ENCODE data around the gene ZNF254.
"Not testable (repeated sequence)": the region's sequence is repeated elsewhere in the genome, so short reads cannot be mapped to it uniquely, and the experiment has no call there.

ZNF254 gene

DNA sequence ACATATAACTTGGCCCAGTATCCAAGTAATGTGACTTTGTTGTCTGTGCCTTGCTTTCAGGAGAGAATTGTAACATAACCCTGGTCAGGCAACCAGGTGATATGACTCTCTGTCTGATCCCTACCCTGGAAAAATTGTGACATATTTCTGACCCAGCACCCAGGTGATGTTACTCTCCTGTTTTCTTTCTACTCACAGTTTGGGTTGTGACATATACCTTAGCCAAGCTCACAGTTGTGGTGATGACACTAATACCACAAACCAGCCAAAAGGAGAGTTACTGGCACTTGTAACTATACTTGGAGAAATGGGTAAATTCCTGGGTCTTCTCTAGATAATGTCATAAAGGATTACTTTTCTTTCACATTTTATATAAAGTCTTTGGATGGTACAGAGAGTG, 14.3 kb upstream of the ZNF254 start:
- DNase-seq (ENCODE audit: low read depth), result no peak

DNA sequence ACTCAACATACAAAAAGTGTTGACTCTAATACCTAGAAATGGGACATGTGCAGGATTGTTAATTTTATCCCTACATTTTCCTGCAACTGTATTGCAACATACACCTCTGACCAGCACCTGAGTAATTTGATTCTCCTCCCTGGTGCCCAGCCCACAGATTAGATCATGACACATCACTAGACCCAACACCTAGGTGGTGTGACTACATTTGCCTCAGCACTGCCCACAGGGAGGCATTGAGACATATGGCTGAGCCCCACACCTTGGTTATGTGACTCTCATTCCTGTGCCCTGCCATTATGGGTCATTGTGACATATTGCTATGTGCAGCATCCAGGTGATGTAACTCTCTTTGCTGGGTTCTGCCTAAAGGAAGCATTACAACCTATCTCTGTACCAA, 13.2 kb upstream of the ZNF254 start:
- DNase-seq (ENCODE audit: low read depth), result no peak

DNA sequence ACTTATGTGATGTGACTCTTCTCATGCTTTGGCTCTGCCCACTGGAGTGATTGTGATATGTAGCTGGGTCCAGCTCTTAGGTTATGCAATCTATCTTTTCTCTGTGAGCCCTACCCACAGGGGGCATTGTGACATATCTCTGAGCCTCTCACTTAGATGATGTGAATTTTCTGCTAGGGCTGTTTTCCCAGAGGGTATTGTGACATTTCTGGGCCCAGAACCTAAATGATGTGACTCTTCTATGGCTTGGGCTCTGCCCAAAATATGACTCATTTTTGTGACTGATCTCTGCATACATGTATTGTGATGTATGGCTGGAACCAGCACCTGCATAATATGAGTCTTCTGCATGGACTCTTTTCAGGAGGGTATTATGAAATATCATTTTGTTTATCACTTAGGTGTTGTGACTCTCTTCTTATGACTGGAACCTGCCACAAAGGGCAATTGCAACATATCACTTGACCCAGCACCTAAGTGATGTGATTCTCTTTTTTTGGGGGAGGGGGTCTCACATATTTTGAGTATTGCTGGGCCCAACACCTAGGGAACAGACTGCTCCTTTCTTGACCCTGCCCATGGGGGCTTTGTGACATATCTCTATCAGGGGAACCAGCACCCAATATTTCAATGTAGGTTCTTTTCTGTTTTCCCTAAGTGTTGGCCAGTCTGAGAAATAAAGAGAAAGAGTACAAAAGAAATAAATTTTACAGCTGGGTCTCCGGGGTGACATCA, 12.1 kb upstream of the ZNF254 start:
- DNase-seq (ENCODE audit: low read depth), result no peak

DNA sequence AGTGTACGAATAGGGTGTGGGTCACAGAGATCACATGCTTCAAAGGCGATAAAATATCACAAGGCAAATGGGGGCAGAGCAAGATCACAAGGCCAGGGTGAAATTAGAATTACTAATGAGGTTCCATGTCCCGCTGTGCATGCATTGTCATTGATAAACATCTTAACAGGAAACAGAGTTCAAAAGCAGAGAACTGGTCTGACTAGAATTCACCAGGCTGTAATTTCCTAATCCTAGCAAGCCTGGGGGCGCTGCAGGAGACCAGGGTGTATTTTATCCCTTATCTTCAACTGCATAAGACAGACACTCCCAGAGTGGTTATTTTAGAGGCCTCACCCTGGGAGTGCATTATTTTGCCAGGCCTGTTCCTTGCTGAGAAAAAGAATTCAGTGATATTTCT, 11.5 kb upstream of the ZNF254 start:
- not testable (repeated sequence) for DNase-seq (ENCODE audit: low read depth)

DNA sequence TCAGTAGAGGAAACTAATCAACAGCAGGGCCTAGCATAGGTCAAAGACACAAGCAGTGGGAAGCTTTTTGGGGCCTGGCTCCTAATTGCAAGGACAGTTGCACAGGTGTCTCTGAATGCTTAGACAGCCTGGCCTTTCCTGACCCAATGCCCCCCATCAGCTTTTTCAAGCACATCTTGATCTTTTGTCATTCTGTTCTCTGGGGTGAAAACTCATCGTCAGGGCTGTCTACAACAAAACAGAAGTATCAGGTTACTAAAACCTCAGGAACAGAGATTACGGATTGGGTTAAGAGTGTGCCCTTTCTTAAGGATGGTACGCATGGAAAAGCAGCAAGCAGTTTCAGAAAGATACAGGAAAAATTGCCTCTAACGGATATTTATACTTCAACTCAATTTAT, 8.3 kb upstream of the ZNF254 start:
- no peak for DNase-seq (ENCODE audit: low read depth)

DNA sequence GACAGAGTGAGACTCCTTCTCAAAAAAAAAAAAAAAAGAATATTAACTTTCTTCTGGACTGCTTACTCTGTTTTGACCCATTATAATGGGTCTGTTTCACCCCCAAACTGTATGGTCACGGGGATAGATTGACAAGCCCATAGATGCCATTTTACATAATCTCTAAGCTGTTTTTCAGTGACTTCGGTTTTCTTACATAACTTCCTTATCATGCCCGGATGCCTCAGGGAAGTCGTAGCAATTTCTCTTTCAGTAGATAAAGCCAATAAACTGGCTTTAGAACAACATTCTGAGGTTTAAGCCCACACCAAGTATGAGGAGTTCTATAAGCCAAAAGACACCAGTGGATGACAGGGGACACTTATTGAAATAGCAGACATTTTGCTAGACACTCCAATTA, 5.9 kb upstream of the ZNF254 start:
- no peak for DNase-seq (ENCODE audit: low read depth)

DNA sequence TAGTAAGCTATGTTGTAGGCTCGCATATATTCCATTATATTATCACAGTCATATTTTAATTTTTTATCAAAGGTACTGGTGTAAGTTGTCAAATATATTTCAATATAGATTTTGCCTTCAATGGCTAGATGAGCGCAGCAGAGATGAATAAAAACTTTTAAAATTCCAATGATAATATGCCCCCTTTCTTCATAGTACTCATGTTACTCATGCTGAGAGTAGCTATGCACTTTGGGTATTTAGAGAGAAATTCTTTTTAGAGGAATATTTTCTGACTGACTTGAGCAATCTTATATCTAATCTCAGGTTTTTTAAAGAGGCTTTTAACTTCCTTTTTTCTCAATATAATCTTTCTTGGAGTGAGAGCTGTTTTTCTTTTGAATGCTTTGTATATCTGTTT, 11.4 kb downstream of the ZNF254 start:
- no peak for DNase-seq (ENCODE audit: low read depth)

DNA sequence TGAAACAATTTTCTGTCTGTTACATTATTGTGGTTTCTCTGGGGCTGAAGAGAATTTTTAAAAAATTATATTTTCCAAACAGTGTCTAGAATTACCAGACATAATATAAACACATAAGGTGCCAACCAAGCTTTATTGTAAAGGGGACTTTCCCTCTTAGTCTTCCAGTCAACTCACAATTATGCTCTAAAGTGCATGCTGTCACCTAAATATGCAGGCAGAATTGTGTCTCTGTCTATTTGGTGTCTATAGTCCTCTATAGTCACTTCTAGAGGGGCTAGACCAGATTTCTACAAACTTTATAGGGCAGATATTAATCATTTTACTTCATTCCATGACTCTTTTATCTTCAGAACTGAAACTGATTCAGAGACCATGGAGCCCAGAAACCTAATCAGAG, 12.8 kb downstream of the ZNF254 start:
- no peak for DNase-seq (ENCODE audit: low read depth)

DNA sequence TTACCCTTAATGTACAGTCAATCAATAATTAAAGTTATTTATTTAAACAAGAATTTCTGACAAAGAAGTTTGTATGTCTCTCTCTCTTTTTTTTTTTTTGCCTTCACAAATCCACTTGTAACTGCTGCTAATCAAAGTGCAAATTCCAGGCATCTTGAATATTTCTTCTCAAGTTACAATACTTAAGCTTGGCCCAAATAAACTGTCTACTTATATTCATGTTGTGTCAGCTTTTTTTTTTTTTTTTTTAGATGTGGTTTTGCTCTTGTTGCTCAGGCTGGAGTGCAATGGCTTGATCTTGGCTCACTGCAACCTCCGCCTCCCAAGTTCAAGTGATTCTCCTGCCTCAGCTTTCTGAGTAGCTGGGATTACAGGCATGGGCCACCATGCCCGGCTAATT, 13.6 kb downstream of the ZNF254 start:
- DNase-seq (ENCODE audit: low read depth), result not testable (repeated sequence)

DNA sequence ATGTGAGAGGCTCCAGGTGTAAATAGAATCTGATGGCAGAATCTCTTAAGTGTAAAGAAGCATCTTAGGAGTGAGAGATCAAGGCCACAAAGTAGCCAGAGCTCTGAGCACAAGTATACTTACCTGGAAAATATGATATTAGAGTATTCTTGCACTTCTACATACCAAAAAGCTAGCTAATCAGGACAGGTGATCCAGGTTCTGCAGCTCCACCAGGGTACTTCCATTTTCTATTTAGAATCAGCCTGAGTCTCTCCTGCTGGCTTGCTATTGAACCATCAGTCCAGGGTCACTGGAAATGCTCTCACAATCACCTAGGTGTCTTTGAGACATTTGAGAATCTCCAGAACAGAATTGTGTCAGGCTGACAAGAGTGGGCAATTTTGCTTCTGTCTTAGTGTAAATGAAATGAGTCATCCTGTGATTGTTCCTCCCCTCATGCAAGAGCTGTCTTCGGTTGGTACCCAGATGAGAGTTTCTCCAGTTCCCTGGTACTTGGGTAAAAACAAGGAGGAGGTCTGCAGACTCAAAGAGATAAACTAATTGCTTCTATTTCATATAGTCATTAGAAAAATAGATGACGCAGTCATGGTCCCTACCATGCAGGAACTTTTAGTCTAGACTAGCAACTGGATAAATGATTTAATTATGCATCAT, 14.6 kb downstream of the ZNF254 start:
- no peak for DNase-seq (ENCODE audit: low read depth)

DNA sequence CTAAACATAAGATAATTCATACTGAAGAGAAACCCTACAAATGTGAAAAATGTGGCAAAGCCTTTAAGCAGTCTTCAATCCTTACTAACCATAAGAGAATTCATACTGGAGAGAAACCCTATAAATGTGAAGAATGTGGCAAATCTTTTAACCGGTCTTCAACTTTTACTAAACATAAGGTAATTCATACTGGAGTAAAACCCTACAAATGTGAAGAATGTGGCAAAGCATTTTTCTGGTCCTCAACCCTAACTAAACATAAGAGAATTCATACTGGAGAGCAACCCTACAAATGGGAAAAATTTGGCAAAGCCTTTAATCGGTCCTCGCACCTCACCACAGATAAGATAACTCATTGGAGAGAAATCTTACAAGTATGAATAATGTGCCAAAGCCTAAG, 40.6 kb downstream of the ZNF254 start:
- no peak for DNase-seq (ENCODE audit: low read depth)

DNA sequence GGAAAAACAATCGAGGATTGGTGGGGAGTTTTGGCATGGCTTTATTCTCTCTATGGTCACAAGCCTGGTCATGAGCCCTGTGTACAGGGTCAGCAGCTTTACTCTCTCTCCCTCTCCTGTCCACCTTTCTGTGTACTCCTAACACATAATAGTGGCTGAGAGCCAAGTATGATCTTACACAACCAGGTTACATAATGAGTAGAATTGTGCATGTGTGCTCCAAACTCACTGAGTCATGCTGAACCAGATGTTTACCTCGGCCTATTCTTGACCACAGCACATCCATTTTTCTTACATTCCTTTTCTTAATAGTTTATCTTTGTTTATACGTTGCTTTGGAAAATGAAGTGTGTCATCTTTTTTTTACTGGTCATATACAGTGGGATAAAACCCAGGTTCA, 53.1 kb downstream of the ZNF254 start:
- DNase-seq (ENCODE audit: low read depth), result no peak

DNA sequence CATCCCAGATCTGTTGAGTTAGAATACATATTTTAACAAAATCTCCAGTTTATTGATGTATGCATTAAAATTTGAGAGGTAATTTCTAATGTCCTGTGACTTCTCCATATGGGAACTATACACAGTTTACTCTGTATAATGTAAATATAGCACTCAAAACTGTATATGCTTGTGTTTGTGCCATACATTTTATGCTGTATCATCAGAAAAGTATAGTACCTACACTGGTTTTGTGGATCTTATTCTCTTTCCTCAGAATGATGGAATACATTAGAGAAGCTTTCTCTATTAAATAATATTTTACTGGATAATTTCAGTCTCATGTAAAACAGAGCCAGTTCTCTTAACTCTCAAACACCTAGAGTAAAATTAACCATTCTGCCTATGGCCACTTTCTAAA, 53.6 kb downstream of the ZNF254 start:
- DNase-seq (ENCODE audit: low read depth), result no peak

DNA sequence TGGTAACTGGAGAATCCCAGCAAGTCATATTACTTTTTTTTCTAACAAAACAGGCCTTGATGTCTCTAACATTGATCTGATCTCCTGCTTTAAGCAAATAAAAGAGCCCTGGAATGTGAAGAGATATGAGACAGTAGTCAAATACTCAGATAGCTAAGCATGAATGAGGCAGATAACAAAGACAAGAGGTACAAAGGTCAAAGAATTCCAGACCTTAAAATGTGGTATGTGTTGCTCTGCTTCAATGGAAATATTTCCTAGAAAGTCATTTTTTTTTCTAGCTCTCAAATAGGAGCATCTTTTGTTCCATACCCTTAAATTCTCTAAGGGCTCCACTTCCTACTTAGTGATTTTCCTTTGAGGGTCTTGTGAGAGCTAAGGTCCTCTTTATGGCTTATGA, 54.6 kb downstream of the ZNF254 start:
- DNase-seq (ENCODE audit: low read depth), result no peak

DNA sequence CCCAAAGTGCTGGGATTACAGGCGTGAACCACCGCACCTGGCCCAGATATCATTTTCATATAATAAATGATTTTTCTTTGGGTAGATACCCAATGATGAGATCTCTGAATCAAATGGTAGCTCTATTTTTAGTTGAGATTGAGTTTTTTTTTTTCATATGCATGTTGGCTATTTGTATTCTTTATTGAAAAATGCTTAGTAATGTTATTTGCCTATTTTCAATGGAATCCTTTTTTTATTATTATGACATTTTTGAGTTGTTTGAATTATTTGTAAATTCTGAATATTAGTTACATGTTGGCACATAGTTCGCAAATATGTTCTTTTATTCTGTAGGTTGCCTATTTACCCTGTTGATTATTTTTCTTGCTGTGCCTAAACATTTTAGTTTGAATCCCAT, 55.8 kb downstream of the ZNF254 start:
- no peak for DNase-seq (ENCODE audit: low read depth)

DNA sequence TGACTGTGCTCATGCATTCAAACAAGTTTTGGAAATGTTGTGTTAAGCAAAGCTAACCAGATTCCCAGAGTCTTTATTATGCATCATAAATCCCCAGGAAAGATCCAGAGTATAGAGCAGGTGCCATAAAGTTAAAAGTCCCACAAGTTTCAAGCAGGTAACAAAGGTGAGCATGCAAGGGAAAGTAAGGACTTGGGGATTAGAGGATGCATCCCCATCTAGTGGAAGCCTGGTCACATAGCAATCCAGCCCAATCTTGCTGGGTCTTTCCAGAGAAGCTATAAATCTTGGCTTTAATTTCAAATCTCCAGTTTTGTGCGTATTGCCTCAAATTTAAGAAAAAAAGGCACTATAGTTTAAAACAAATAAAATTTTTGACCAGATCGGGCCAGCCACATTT, 72.7 kb downstream of the ZNF254 start:
- no peak for DNase-seq (ENCODE audit: low read depth)

DNA sequence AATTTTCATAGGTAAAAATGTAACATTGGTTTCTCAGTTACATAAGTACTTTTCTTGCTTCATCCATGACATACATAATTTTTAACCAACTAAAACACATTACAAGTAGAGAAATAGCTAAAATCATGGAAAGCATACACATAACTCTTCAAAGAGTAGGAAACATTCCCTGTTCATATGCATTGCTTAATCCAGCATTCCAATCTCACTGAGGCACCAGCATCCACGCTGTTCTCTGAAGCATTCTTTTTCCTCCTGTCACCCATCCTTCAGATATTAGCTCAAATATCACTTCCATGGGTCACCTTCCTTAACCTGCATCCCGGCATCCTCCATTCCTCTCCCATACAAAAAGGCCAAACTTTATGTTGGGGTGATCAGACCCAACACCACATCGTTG, 79.1 kb downstream of the ZNF254 start:
- DNase-seq (ENCODE audit: low read depth), result no peak

DNA sequence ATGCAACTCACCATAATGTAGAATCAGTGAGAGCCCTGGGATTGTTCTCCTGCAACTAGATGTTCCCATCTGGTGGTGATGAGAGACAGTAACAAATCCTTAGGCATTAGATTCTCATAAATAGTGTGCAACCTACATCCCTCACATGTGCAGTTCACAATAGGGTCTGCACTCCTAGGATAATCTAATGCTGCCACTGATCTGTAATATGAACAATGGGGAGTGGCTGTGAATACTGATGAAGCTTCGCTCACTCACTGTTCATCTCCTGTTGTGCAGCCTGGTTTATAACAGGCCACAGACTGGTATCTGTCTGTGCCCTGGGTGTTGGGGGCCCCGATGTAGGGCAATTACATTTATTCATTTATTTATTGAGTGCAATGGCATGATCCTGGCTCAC, 86.9 kb downstream of the ZNF254 start:
- no peak for DNase-seq (ENCODE audit: low read depth)

DNA sequence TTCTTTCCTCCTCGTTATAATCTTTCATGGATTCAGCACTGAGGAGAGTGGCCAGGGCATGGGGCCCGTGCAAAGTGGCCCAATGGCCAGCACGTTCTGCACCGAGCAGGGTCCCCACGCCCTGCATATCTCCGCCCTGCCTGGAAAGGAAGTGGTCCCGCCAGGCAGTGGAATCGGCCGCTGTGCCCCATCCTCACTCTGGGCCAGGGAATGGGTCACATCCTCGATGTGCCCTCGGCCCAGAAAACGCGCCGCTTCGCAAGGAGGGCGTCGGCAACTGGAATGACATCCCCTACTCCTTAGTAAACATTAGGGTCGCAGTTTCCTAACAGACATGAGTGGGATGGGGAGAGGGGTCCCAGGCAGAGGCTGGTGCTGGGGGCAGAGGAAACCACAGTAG, 90.7 kb downstream of the ZNF254 start:
- DNase-seq (ENCODE audit: low read depth), result no peak

DNA sequence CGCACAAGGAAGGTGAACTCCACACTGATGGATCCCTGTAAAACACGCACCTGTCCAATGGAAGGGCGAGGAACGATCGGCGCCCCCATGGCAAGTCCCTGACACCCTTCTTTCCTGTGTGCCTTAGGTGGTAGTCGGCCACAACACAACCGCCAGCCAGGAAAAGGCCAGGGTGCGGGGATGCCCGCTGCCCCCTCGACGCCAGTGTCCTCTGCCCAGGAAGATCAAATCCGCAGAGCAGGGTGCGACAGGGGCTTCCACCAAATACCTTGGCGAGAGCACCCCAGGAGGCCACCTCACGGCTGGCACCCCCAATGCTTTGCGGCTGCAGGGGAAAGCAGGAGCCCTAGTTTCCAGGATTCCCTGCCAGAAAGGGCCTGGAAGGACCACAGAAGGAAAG, 91.2 kb downstream of the ZNF254 start:
- no peak for DNase-seq (ENCODE audit: low read depth)

Data from activated T-cell treated with anti-CD3 and anti-CD28 coated beads for 48 hours (primary cell).